Transverse colon (tissue), 4 donors: Measurements from ENCODE around the gene CTSA. TPM values are rescaled to one million over a fixed set of nuclear protein-coding genes. Genes with fewer than 3 reads are reported as not detected.
A peak's percentile ranks its signal among the peaks of the same experiment; 100 is the strongest.

Experiments used
- DNase-seq: peaks from one replicate; pipeline ENCODE4 v3.0.0-alpha.2; 2019
- H3K27ac ChIP-seq, 4 donors: fragments of 200-600 bp; sonication (generic); 2 replicates each; pipeline ENCODE4 v1.5.1; 2016 to 2018; ENCODE audit warnings: inconsistent platforms in 4 of 4
- H3K27me3 ChIP-seq: fragments of 200-600 bp; sonication (generic); 2 replicates; pipeline ENCODE4 v1.5.1; 2017; ENCODE audit warnings: inconsistent platforms
- H3K36me3 ChIP-seq, 4 donors: fragments of 200-600 bp; sonication (generic); 2 replicates each; pipeline ENCODE4 v1.5.1; 2017 to 2019; ENCODE audit warnings: inconsistent platforms in 4 of 4
- H3K4me1 ChIP-seq, 4 donors: fragments of 200-600 bp; sonication (generic); 2 replicates each; pipeline ENCODE4 v1.5.1; 2017 to 2020; ENCODE audit warnings: inconsistent platforms in 4 of 4
- H3K4me3 ChIP-seq, 4 donors: fragments of 200-600 bp; sonication (generic); 1 replicate in 1 of 4; 2 replicates in 3 of 4; pipeline versions ENCODE4 v1.5.1 to v1.6.1; 2017 to 2019; ENCODE audit warnings: inconsistent platforms in 4 of 4
- H3K9me3 ChIP-seq, 2 donors: fragments of 200-600 bp; sonication (generic); 2 replicates each; pipeline ENCODE4 v1.5.1; 2017 to 2019; ENCODE audit warnings: inconsistent platforms in 2 of 2
- CTCF ChIP-seq, 5 experiments: fragments of 200-600 bp in 3 of 5; fragments of 450-650 bp in 2 of 5; sonication (generic) in 3 of 5; IDR thresholded peaks; 1 replicate in 2 of 5; 2 replicates in 3 of 5; pipeline ENCODE4 v1.5.1; 2016 to 2017; ENCODE audit warnings: antibody characterized with exemption in 5 of 5, inconsistent platforms in 3 of 5, mild to moderate bottlenecking in 2 of 5, moderate library complexity in 1 of 5
- EP300 ChIP-seq: sonication (generic); formaldehyde crosslinking; IDR thresholded peaks from one replicate; pipeline ENCODE4 v1.6.1; 2017; ENCODE audit warnings: antibody characterized with exemption, low read depth
- POLR2A ChIP-seq: fragments of 450-650 bp; IDR thresholded peaks from one replicate; pipeline ENCODE4 v1.6.1; 2016; ENCODE audit warnings: antibody characterized with exemption, mild to moderate bottlenecking, moderate library complexity
- POLR2AphosphoS5 ChIP-seq, 3 donors: sonication (generic); formaldehyde crosslinking; IDR thresholded peaks; one replicate each; pipeline ENCODE4 v1.6.1; 2016; ENCODE audit warnings: antibody characterized with exemption in 3 of 3
- WGBS, 2 donors: methylation state at CpG; one replicate each; pipeline ENCODE4 v1.1.5; 2018; ENCODE audit warnings: low coverage in 1 of 2; 5-methylcytosine and 5-hydroxymethylcytosine counted together
- in situ Hi-C, 4 donors: fragments of 200-750 bp; cut with MboI; loops; one replicate each; pipeline versions ENCODE4 v1.15.0 to v1.15.1; 2017; ENCODE audit warnings: low sequenced_read_pairs in 3 of 4, low pct_ligation_motif_present in 1 of 4, low pct_unique_long_range_greater_than_20kb in 1 of 4
- intact Hi-C: fragments of 100-400 bp; cut with DNase I; formaldehyde crosslinking; loops from one replicate; pipeline ENCODE4 v1.15.1; 2023; ENCODE audit warnings: low total_unique reads
- total RNA-seq, 4 donors: library from RNA; depleted of rRNA; stranded (reverse); fragments of >200 nt; gene quantifications; one replicate each; pipeline ENCODE4 v1.1.0, GENCODE V29; 2016

Gene CTSA
- total RNA-seq, 4 donors from 2014 or later: 197 to 971 (median 466) TPM

DNA sequence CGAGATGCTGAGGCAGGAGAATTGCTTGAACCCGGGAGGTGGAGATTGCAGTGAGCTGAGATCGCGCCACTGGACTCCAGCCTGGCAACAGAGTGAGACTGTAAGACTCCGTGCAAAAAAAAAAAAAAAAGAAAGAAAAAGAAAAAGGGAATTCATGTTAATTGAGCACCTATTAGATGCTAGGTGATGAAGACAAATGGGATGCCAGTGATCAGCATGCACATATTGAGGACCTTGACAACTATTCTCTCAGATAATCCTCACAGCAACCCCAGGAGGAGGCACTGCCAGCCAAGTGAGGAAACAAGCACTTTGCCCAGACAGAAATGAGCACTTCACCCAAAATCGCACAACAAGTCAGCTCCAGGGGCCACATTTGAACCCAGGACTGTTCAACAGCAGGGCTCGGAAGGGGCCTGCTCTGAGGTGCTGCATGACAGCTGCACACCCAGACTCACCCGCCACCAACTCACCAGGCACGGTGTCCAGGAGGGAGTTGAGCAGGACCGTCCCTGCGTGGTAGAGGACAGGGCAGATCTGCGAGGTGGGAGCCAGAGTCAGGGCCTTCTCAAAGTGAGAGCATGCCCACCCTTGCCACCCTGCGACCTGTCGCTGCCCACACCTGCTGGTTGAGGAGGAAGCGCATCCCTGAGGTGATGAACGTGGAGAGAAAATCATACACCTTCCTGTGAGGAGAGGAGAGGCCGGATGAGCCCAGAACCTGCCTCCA lies 16.2 kb downstream of the CTSA start:
- in situ Hi-C loops (no loop called here), intact Hi-C loops (no loop called here)
- WGBS, 2 donors: 96% methylated on average over 17 of the region's 17 CpGs; no CpG with 5 or more reads in 1 of the 2 donors

GRCh38 chr20:45908084-45908483 lies 16.9 kb downstream of the CTSA start:
- 98 to 100% methylated on average over 2 of the region's 2 CpGs for WGBS, 2 donors
- no peak overlapping the region for H3K4me3 ChIP-seq
- no peaks in the 10 kb centered on the region for H3K27me3 ChIP-seq
- DNase-seq: no peak
- peaks cover 8 to 27% (median 16%) of the 10 kb centered on the region in 4 donors for H3K4me1 ChIP-seq
- TF ChIP-seq POLR2A (no peak), CTCF (IDR thresholded peaks at IDR 0.05) (no peak), POLR2AphosphoS5 (IDR thresholded peaks at IDR 0.05) (no peak), EP300 (no peak)
- no peaks in the 10 kb centered on the region for H3K36me3 ChIP-seq
- H3K9me3 ChIP-seq: no peaks in the 10 kb centered on the region
- intact Hi-C loops (no loop called here), in situ Hi-C loops (no loop called here)
- no peak overlapping the region for H3K27ac ChIP-seq

More for the DNA sequence above, 16.2 kb downstream of the CTSA start:
- DNase-seq: no peak
- TF ChIP-seq POLR2A: no peak
- no peak for TF ChIP-seq CTCF (IDR thresholded peaks at IDR 0.05)
- TF ChIP-seq POLR2AphosphoS5 (IDR thresholded peaks at IDR 0.05): no peak
- no peak for TF ChIP-seq EP300
- H3K36me3 ChIP-seq: no peaks in the 10 kb centered on the region
- H3K4me3 ChIP-seq: no peak overlapping the region
- H3K9me3 ChIP-seq: no peaks in the 10 kb centered on the region
- H3K27ac ChIP-seq: no peak overlapping the region
- peaks cover 8 to 22% (median 14%) of the 10 kb centered on the region in 4 donors for H3K4me1 ChIP-seq
- no peaks in the 10 kb centered on the region for H3K27me3 ChIP-seq

DNA sequence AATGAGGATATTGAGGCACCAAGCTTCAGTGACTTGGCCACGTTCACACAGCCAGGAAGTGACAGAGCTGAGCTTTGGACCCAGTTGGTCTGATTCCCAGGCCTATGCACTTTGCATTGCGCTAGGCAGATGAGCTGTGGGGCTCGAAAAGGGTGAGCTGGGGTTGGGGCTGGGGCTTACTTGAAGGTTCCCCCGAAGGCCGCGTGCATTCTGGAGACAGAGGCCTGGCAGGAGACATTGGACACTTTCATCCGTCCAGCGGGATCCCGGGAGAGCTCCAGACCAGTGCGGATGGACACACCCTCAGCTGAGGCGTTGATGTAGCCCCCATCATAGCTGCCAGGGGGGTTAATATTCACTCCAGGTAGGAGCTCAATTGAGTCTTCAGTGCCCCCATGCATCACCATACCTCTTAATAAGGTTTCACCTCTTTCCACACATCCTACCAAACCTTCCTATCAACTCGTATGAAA lies 18.2 kb downstream of the CTSA start:
- in situ Hi-C loops (no loop called here), intact Hi-C loops (no loop called here)
- Histone ChIP-seq H3K36me3 (no peaks in the 10 kb centered on the region), H3K4me3 (no peak overlapping the region), H3K27me3 (no peaks in the 10 kb centered on the region), H3K9me3 (no peaks in the 10 kb centered on the region), H3K27ac (peak overlapping the region in 1 of 4 donors; percentile 88), H3K4me1 (peaks cover 8 to 34% (median 16%) of the 10 kb centered on the region in 4 donors)
- 84 to 100% methylated on average over 1 to 11 of the region's 12 CpGs for WGBS, 2 donors
- TF ChIP-seq EP300 (no peak), POLR2AphosphoS5 (IDR thresholded peaks at IDR 0.05) (no peak), CTCF (IDR thresholded peaks at IDR 0.05) (no peak), POLR2A (no peak)
- DNase-seq: no peak

GRCh38 chr20:45909817-45910669 lies 18.9 kb downstream of the CTSA start:
- WGBS, 2 donors: 86 to 91% methylated on average over 13 to 22 of the region's 22 CpGs
- Histone ChIP-seq H3K4me3 (peak overlapping the region in 1 of 4 donors; percentile 61), H3K36me3 (no peaks in the 10 kb centered on the region), H3K27me3 (no peaks in the 10 kb centered on the region), H3K9me3 (no peaks in the 10 kb centered on the region), H3K27ac (peak overlapping the region; percentile 82 to 95 (median 89)), H3K4me1 (peaks cover 8 to 40% (median 16%) of the 10 kb centered on the region in 4 donors)
- intact Hi-C loops: no loop called here
- no peak for TF ChIP-seq EP300
- no peak for TF ChIP-seq POLR2AphosphoS5 (IDR thresholded peaks at IDR 0.05)
- TF ChIP-seq CTCF (IDR thresholded peaks at IDR 0.05): no peak
- no peak for TF ChIP-seq POLR2A
- no peak for DNase-seq
- in situ Hi-C loops: no loop called here
